ENCODE measurements around the gene MAPK7. TPM values are rescaled to one million over a fixed set of nuclear protein-coding genes. Genes with fewer than 3 reads are reported as not detected.

Gene MAPK7
- total and polyA plus RNA-seq, 2 of the 4 experiments (the other 2 are of a cell fraction): 9.7 to 25.4 TPM

- ChIA-PET CTCF (no interaction called here), POLR2A (ENCODE audit: unreplicated experiment) (no interaction called here)
- Histone ChIP-seq H4K8ac (ENCODE audit: low read depth in 2 of 2, low read length in 2 of 2) (no peak overlapping the region), H2BK15ac (ENCODE audit: low read depth, low read length) (no peak overlapping the region), H3K4ac (ENCODE audit: low read depth, low read length) (no peak overlapping the region), H3K79me1 (ENCODE audit: low read depth in 1 of 2, low read length in 2 of 2) (peaks cover 0 to 14% of the 10 kb centered on the region in 2 experiments; a peak in 2 of 4 replicates), H3K27me3 (ENCODE audit: control insufficient read depth, insufficient read depth, low read length) (no peaks in the 10 kb centered on the region), H2AFZ (replicated peaks; ENCODE audit: low read length, poor library complexity) (no peak overlapping the region), H3K9me1 (ENCODE audit: insufficient read depth, low read length) (peaks cover 25% of the 10 kb centered on the region), H3K9ac (ENCODE audit: low read depth, low read length) (no peak overlapping the region), H2BK120ac (ENCODE audit: low read depth, low read length) (no peak overlapping the region), H3K18ac (ENCODE audit: low read depth, low read length) (no peak overlapping the region), H3K9me3 (ENCODE audit: control insufficient read depth, insufficient read depth, low read length) (no peaks in the 10 kb centered on the region), H3K27ac (ENCODE audit: insufficient read depth, low read length) (no peak overlapping the region), H3K56ac (ENCODE audit: extremely low read depth, insufficient read depth, low read length) (no peak overlapping the region), H3K14ac (replicated peaks; ENCODE audit: low read depth, low read length) (no peak overlapping the region), H4K20me1 (ENCODE audit: insufficient read depth, low read length) (peaks cover 3% of the 10 kb centered on the region; the same call in 1 of the 2 replicates), H2BK20ac (ENCODE audit: low read depth, low read length) (no peak overlapping the region), H3K4me2 (ENCODE audit: low read depth, low read length) (no peak overlapping the region), H4K5ac (ENCODE audit: low read depth, low read length) (no peak overlapping the region), H3K23ac (ENCODE audit: low read depth, low read length) (no peak overlapping the region), H3K4me1 (ENCODE audit: control insufficient read depth, insufficient read depth, low read length) (peaks cover 14% of the 10 kb centered on the region), H2AK5ac (ENCODE audit: low read depth, low read length) (no peak overlapping the region), H4K91ac (ENCODE audit: insufficient read depth, low read depth, low read length) (no peak overlapping the region), H2AK9ac (replicated peaks; ENCODE audit: low read depth, low read length, poor library complexity) (no peak overlapping the region), H3K36me3 (ENCODE audit: control insufficient read depth, insufficient read depth, low read length) (peaks cover 16% of the 10 kb centered on the region; the same call in 1 of the 2 replicates), H3K4me3 (ENCODE audit: insufficient read depth, low read depth, low read length) (no peak overlapping the region), H2BK5ac (ENCODE audit: low read depth, low read length, poor library complexity, severe bottlenecking) (no peak overlapping the region)
- in situ Hi-C loops (cut with MboI; ENCODE audit: low sequenced_read_pairs): no loop called here
- no CpG with 5 or more reads among the region's 2 CpGs for WGBS, 2 experiments (ENCODE audit: extremely low coverage in 2 of 2, insufficient read length in 1 of 2)
- TF ChIP-seq RFX5 (IDR thresholded peaks at IDR 0.05; ENCODE audit: low read depth, low read length): no peak
- TF ChIP-seq MXI1 (IDR thresholded peaks at IDR 0.05; ENCODE audit: borderline replicate concordance, low read depth, low read length): no peak
- BruUV-seq (replicated peaks): no TSS peak
- intact Hi-C loops (cut with micrococcal nuclease): no loop called here
- dilution Hi-C loops (cut with HindIII; ENCODE audit: low sequenced_read_pairs, unreplicated experiment): no loop called here
- DNase-seq (no peak), ATAC-seq (ENCODE audit: low read depth) (no peak)
Measured at GRCh38 chr17:19337712-19338023, 40.6 kb upstream of the MAPK7 start.

Data from IMR-90 (cell line).